Measurements from ENCODE around the gene CAND2. TPM values are rescaled to one million over a fixed set of nuclear protein-coding genes. Genes with fewer than 3 reads are reported as not detected.
A peak's percentile ranks its signal among the peaks of the same experiment; 100 is the strongest.

The CAND2 gene
- total and polyA plus RNA-seq, 2 experiments from 2014 or later = 5.6 to 20.5 TPM

GRCh38 chr3:12812812-12813211 is 16.3 kb downstream of the CAND2 start:
- Mint-ChIP-seq H3K27ac (no peak overlapping the region), H3K27me3 (ENCODE audit: insufficient read depth, low read depth, poor library complexity) (peaks cover 8% of the 10 kb centered on the region), H3K4me1 (peaks cover 15% of the 10 kb centered on the region), H3K4me3 (no peak overlapping the region), H3K36me3 (ENCODE audit: low read depth) (peaks cover 8% of the 10 kb centered on the region; the same call in 2 of the 3 replicates), H3K9me3 (no peaks in the 10 kb centered on the region)
- no peak overlapping the region for H3K4me3 ChIP-seq
- peaks cover 8% of the 10 kb centered on the region for H3K4me1 ChIP-seq (ENCODE audit: insufficient read depth)
- H2AFZ ChIP-seq = no peak overlapping the region
- H3K27me3 ChIP-seq (ENCODE audit: insufficient read depth) = no peaks in the 10 kb centered on the region
- no peaks in the 10 kb centered on the region for H3K9me2 ChIP-seq (ENCODE audit: insufficient read depth)
- H3K27ac ChIP-seq (ENCODE audit: low read depth) = no peak overlapping the region
- no peak overlapping the region for H3K4me2 ChIP-seq
- ATAC-seq (no peak), DNase-seq (ENCODE audit: low spot score) (no peak)
- H4K20me1 ChIP-seq (replicated peaks; ENCODE audit: insufficient read depth) = no peaks in the 10 kb centered on the region
- H3K36me3 ChIP-seq (ENCODE audit: insufficient read depth) = no peaks in the 10 kb centered on the region
- TF ChIP-seq ZNF114 (CRISPR knock-in tag; IDR thresholded peaks at IDR 0.05) (no peak), CTCF (conservative IDR thresholded peaks at IDR 0.05; ENCODE audit: low read depth in 2 of 2) (0 out of 4 replicates have a peak, but pooled peaks of 1 of the 2 experiments have one; percentile 3)
- no peaks in the 10 kb centered on the region for H3K79me2 ChIP-seq (replicated peaks; ENCODE audit: insufficient read depth)
- H3F3A ChIP-seq (replicated peaks; ENCODE audit: low read depth) = no peaks in the 10 kb centered on the region

- TF ChIP-seq, protein P1, sequence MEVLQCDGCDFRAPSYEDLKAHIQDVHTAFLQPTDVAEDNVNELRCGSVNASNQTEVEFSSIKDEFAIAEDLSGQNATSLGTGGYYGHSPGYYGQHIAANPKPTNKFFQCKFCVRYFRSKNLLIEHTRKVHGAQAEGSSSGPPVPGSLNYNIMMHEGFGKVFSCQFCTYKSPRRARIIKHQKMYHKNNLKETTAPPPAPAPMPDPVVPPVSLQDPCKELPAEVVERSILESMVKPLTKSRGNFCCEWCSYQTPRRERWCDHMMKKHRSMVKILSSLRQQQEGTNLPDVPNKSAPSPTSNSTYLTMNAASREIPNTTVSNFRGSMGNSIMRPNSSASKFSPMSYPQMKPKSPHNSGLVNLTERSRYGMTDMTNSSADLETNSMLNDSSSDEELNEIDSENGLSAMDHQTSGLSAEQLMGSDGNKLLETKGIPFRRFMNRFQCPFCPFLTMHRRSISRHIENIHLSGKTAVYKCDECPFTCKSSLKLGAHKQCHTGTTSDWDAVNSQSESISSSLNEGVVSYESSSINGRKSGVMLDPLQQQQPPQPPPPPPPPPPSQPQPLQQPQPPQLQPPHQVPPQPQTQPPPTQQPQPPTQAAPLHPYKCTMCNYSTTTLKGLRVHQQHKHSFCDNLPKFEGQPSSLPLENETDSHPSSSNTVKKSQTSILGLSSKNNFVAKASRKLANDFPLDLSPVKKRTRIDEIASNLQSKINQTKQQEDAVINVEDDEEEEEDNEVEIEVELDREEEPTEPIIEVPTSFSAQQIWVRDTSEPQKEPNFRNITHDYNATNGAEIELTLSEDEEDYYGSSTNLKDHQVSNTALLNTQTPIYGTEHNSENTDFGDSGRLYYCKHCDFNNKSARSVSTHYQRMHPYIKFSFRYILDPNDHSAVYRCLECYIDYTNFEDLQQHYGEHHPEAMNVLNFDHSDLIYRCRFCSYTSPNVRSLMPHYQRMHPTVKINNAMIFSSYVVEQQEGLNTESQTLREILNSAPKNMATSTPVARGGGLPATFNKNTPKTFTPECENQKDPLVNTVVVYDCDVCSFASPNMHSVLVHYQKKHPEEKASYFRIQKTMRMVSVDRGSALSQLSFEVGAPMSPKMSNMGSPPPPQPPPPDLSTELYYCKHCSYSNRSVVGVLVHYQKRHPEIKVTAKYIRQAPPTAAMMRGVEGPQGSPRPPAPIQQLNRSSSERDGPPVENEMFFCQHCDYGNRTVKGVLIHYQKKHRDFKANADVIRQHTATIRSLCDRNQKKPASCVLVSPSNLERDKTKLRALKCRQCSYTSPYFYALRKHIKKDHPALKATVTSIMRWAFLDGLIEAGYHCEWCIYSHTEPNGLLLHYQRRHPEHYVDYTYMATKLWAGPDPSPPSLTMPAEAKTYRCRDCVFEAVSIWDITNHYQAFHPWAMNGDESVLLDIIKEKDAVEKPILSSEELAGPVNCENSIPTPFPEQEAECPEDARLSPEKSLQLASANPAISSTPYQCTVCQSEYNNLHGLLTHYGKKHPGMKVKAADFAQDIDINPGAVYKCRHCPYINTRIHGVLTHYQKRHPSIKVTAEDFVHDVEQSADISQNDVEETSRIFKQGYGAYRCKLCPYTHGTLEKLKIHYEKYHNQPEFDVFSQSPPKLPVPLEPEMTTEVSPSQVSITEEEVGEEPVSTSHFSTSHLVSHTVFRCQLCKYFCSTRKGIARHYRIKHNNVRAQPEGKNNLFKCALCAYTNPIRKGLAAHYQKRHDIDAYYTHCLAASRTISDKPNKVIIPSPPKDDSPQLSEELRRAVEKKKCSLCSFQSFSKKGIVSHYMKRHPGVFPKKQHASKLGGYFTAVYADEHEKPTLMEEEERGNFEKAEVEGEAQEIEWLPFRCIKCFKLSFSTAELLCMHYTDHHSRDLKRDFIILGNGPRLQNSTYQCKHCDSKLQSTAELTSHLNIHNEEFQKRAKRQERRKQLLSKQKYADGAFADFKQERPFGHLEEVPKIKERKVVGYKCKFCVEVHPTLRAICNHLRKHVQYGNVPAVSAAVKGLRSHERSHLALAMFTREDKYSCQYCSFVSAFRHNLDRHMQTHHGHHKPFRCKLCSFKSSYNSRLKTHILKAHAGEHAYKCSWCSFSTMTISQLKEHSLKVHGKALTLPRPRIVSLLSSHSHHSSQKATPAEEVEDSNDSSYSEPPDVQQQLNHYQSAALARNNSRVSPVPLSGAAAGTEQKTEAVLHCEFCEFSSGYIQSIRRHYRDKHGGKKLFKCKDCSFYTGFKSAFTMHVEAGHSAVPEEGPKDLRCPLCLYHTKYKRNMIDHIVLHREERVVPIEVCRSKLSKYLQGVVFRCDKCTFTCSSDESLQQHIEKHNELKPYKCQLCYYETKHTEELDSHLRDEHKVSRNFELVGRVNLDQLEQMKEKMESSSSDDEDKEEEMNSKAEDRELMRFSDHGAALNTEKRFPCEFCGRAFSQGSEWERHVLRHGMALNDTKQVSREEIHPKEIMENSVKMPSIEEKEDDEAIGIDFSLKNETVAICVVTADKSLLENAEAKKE (CRISPR knock-in tag; IDR thresholded peaks at IDR 0.05) = no peak
- TF ChIP-seq STAT1 (IDR thresholded peaks at IDR 0.05; ENCODE audit: unreplicated experiment) = no peak
- no peak for TF ChIP-seq NANOG (IDR thresholded peaks at IDR 0.05; ENCODE audit: borderline replicate concordance)
- no peak for TF ChIP-seq CTCF (conservative IDR thresholded peaks at IDR 0.05; ENCODE audit: low read depth in 2 of 2)
- no peak for TF ChIP-seq ZNF114 (CRISPR knock-in tag; IDR thresholded peaks at IDR 0.05)
- TF ChIP-seq EZH2 (IDR thresholded peaks at IDR 0.05; ENCODE audit: low read depth, unreplicated experiment) = no peak
- TF ChIP-seq, protein P2, sequence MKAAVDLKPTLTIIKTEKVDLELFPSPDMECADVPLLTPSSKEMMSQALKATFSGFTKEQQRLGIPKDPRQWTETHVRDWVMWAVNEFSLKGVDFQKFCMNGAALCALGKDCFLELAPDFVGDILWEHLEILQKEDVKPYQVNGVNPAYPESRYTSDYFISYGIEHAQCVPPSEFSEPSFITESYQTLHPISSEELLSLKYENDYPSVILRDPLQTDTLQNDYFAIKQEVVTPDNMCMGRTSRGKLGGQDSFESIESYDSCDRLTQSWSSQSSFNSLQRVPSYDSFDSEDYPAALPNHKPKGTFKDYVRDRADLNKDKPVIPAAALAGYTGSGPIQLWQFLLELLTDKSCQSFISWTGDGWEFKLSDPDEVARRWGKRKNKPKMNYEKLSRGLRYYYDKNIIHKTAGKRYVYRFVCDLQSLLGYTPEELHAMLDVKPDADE (IDR thresholded peaks at IDR 0.05) = no peak
- no peak for TF ChIP-seq EZH2phosphoT487 (IDR thresholded peaks at IDR 0.05; ENCODE audit: unreplicated experiment)
- TF ChIP-seq CREB1 (CRISPR knock-in tag; IDR thresholded peaks at IDR 0.05; ENCODE audit: low read depth) = no peak
- TF ChIP-seq ZNF331 (CRISPR knock-in tag; IDR thresholded peaks at IDR 0.05; ENCODE audit: low read depth) = no peak
- H3K9me2 ChIP-seq (ENCODE audit: insufficient read depth) = no peaks in the 10 kb centered on the region
- peaks cover 8% of the 10 kb centered on the region for H3K4me1 ChIP-seq (ENCODE audit: insufficient read depth)
- Mint-ChIP-seq H3K27ac (no peak overlapping the region), H3K4me3 (no peak overlapping the region), H3K9me3 (no peaks in the 10 kb centered on the region), H3K4me1 (peaks cover 9% of the 10 kb centered on the region), H3K36me3 (ENCODE audit: low read depth) (peaks cover 8% of the 10 kb centered on the region; the same call in 2 of the 3 replicates), H3K27me3 (ENCODE audit: insufficient read depth, low read depth, poor library complexity) (peaks cover 11% of the 10 kb centered on the region)
- H3K27ac ChIP-seq (ENCODE audit: low read depth) = no peak overlapping the region
- H3K79me2 ChIP-seq (replicated peaks; ENCODE audit: insufficient read depth) = no peaks in the 10 kb centered on the region
- H3F3A ChIP-seq (replicated peaks; ENCODE audit: low read depth) = no peaks in the 10 kb centered on the region
- ATAC-seq (no peak), DNase-seq (ENCODE audit: low spot score) (no peak)
- no peaks in the 10 kb centered on the region for H3K27me3 ChIP-seq (ENCODE audit: insufficient read depth)
- no peaks in the 10 kb centered on the region for H4K20me1 ChIP-seq (replicated peaks; ENCODE audit: insufficient read depth)
- H3K36me3 ChIP-seq (ENCODE audit: insufficient read depth) = no peaks in the 10 kb centered on the region
- H3K4me2 ChIP-seq = no peak overlapping the region
- no peak overlapping the region for H2AFZ ChIP-seq
- no peak overlapping the region for H3K4me3 ChIP-seq
These were observed 17.5 kb downstream of the CAND2 start for GRCh38 chr3:12813967-12814366.
